Stomach (tissue), 9 donors: ENCODE data around the gene RRBP1. TPM values are rescaled to one million over a fixed set of nuclear protein-coding genes. Genes with fewer than 3 reads are reported as not detected.

ENCODE experiments used
- DNase-seq, 2 donors: peaks; one replicate each; pipeline versions ENCODE4 v3.0.0 to v3.0.0-alpha.2; 2013 to 2019
- H3K27ac ChIP-seq, 5 donors: fragments of 200-600 bp in 4 of 5; sonication (generic) in 4 of 5; one replicate each; pipeline ENCODE4 v1.5.1; 2013 to 2019; ENCODE audit warnings: mild to moderate bottlenecking in 1 of 5, moderate library complexity in 1 of 5
- H3K27me3 ChIP-seq, 3 donors: fragments of 200-600 bp; sonication (generic); one replicate each; pipeline ENCODE4 v1.5.1; 2017 to 2019; ENCODE audit warnings: mixed run types in 1 of 3
- H3K36me3 ChIP-seq, 4 donors: fragments of 200-600 bp; sonication (generic); 1 replicate in 3 of 4; 2 replicates in 1 of 4; pipeline ENCODE4 v1.5.1; 2016 to 2019
- H3K4me1 ChIP-seq, 4 donors: fragments of 200-600 bp; sonication (generic); one replicate each; pipeline ENCODE4 v1.5.1; 2016 to 2019
- H3K4me3 ChIP-seq, 4 donors: fragments of 200-600 bp; sonication (generic) in 3 of 4; one replicate each; pipeline ENCODE4 v1.5.1; 2016 to 2019; ENCODE audit warnings: mild to moderate bottlenecking in 1 of 4
- H3K9me3 ChIP-seq, 4 donors: fragments of 200-600 bp; sonication (generic); one replicate each; pipeline ENCODE4 v1.5.1; 2016 to 2019
- EP300 ChIP-seq: sonication (generic); formaldehyde crosslinking; IDR thresholded peaks from one replicate; pipeline ENCODE4 v1.6.1; 2017; ENCODE audit warnings: antibody characterized with exemption
- POLR2A ChIP-seq, 4 donors: fragments of 450-650 bp; IDR thresholded peaks; one replicate each; pipeline ENCODE4 v1.6.1; 2016; ENCODE audit warnings: antibody characterized with exemption in 4 of 4, control low read depth in 2 of 4, mild to moderate bottlenecking in 1 of 4, moderate library complexity in 1 of 4
- POLR2AphosphoS5 ChIP-seq, 3 donors: sonication (generic); formaldehyde crosslinking; IDR thresholded peaks; one replicate each; pipeline ENCODE4 v1.6.1; 2016; ENCODE audit warnings: antibody characterized with exemption in 3 of 3
- WGBS, 5 donors: extraction: QIAGEN DNeasy Blood & Tissue Kit in 3 of 5; methylation state at CpG; one replicate each; pipeline versions ENCODE4 v1.1.5 to v1.1.7; 2013 to 2018; 5-methylcytosine and 5-hydroxymethylcytosine counted together
- intact Hi-C: fragments of 100-400 bp; cut with DNase I; formaldehyde crosslinking; loops from one replicate; pipeline ENCODE4 v1.15.1; 2023; ENCODE audit warnings: low total_unique reads
- polyA plus RNA-seq, 3 donors: library from polyadenylated mRNA; stranded (reverse); fragments of 200-250 nt; gene quantifications; one replicate each; pipeline ENCODE4 v1.2.3, GENCODE V29; 2013
- total RNA-seq, 5 donors: library from RNA; depleted of rRNA; stranded (reverse); fragments of >200 nt; gene quantifications; one replicate each; pipeline versions ENCODE4 v1.1.0 to v1.2.3, GENCODE V29; 2014 to 2016
- TF ChIP-seq, protein P1 (sequence below), 7 experiments: fragments of 450-650 bp in 4 of 7; fragments of 200-600 bp in 3 of 7; sonication (generic) in 3 of 7; IDR thresholded peaks; one replicate each; pipeline ENCODE4 v1.5.1; 2016 to 2019; ENCODE audit warnings: antibody characterized with exemption in 7 of 7, control low read depth in 2 of 7, mild to moderate bottlenecking in 1 of 7
- donor health status: healthy with polysubstance abuse.
- donor health status: Bipolar disorder and iron deficiency.
- donor health status: healthy.

The RRBP1 gene
- total and polyA plus RNA-seq, 8 donors, result 34.4 to 456 (median 132) TPM

DNA sequence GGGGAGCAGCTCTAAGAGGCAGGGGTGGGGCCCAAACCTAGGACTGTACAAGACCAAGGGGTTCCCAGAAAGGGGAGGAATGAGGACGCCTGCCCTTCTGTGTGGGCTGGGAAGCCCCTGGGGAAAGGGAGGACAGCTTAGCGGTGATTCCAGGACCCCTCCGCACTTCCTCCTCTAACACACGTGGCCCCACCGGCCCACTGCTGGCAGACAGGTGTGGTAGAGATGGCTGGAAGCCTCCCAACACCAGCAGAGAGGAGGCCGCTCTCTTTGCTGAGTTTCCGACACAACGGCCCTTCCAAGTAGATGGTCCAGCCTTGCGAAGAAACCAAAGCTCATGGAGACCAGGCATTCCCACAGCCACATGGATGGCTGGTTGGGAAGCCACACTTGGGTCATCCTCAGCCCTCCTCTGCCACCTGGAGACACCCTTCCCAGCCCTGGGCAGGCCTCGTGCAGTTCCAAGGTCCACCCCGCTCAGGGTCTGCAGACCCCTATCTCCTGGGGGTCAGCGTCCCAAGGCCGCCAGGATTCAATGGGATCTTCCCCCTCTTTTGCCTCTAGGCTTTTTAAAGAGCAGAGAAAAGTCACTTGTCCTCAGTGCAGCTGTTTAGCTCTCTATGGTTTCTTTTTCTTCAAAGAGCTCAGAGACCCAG is 43.9 kb downstream of the RRBP1 start:
- H3K4me3 ChIP-seq, result no peak overlapping the region
- WGBS, 5 donors, result 77 to 81% (median 80%) methylated on average over 13 of the region's 13 CpGs
- no peaks in the 10 kb centered on the region for H3K9me3 ChIP-seq
- no peak for DNase-seq
- TF ChIP-seq EP300 (no peak), POLR2AphosphoS5 (IDR thresholded peaks at IDR 0.05) (no peak), POLR2A (IDR thresholded peaks at IDR 0.05) (no peak)
- TF ChIP-seq, protein P1, sequence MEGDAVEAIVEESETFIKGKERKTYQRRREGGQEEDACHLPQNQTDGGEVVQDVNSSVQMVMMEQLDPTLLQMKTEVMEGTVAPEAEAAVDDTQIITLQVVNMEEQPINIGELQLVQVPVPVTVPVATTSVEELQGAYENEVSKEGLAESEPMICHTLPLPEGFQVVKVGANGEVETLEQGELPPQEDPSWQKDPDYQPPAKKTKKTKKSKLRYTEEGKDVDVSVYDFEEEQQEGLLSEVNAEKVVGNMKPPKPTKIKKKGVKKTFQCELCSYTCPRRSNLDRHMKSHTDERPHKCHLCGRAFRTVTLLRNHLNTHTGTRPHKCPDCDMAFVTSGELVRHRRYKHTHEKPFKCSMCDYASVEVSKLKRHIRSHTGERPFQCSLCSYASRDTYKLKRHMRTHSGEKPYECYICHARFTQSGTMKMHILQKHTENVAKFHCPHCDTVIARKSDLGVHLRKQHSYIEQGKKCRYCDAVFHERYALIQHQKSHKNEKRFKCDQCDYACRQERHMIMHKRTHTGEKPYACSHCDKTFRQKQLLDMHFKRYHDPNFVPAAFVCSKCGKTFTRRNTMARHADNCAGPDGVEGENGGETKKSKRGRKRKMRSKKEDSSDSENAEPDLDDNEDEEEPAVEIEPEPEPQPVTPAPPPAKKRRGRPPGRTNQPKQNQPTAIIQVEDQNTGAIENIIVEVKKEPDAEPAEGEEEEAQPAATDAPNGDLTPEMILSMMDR (IDR thresholded peaks at IDR 0.05), result no peak
- peaks cover 68 to 100% (median 100%) of the 10 kb centered on the region in 4 donors for H3K36me3 ChIP-seq
- peaks cover 16 to 86% (median 49%) of the 10 kb centered on the region in 4 donors for H3K4me1 ChIP-seq
- no peak overlapping the region for H3K27ac ChIP-seq
- intact Hi-C loops, result no loop called here
- H3K27me3 ChIP-seq, result no peaks in the 10 kb centered on the region

DNA sequence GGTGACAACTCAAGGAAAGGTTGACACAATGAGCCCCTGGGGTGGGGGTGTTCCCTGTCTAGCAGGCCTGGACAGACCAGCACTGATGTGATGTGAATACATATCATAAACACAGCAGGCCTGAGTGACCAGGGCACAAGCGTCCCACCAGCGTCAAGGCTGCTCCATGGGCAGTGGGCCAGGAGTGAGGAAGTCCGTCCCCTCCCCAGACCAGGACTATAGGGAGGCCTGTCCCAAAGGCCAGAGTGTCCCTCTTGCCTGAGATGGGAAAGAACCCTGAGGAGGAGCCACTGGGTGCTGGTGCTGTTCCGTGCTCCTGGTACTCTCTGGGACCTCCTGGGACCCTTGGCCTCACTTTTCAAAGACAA is 44.6 kb downstream of the RRBP1 start:
- 64 to 74% (median 69%) methylated on average over 1 to 4 of the region's 4 CpGs for WGBS, 5 donors
- peaks cover 71 to 100% (median 100%) of the 10 kb centered on the region in 4 donors for H3K36me3 ChIP-seq

DNA sequence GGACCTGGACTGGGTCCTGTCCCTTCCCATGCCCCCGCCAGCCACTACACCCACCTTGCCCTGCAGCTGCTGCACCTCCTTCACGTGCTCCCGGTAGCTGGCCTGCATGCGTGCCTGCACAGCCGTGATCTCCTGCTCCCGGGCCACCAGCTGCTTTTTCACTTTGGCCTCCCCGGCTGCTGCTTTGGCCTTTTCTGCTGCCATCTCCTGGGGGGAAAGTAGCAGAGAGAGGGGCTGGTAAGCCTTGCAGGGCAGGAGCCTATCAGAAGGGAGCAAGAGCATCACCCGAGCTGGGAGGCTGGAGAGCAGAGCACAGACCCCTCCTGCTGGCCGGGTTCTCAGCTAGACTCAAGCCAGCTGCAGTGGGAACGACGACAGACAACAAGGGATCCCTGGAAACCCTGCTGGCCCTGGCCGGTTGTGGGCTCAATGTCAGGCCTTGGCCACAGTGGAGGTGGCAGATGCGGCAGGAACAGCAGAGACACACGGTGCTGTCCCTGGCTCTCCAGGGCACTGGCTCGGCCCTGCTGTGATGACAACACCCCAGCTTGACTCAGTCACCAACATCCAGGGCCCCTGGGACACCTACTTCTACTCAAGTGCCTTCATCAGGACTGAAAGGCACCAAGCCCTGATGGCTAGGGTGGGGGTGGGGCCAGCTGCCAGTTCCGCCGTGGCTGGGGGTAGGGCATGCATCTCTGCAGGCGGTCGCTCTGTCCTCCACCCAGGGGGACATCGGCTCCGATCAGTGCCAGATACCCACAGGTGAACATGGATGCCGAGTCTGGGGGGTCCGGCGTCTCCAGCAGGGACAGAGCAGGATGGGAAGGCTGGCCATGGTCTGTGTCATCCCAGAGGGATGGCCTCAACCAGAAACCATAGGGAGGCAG is 45.3 kb downstream of the RRBP1 start:
- TF ChIP-seq EP300 (no peak), POLR2AphosphoS5 (IDR thresholded peaks at IDR 0.05) (no peak), POLR2A (IDR thresholded peaks at IDR 0.05) (no peak)
- TF ChIP-seq, protein P1 (IDR thresholded peaks at IDR 0.05), result no peak
- peaks cover 16 to 72% (median 48%) of the 10 kb centered on the region in 4 donors for H3K4me1 ChIP-seq
- H3K9me3 ChIP-seq, result no peaks in the 10 kb centered on the region
- 78 to 86% (median 79%) methylated on average over 18 to 24 of the region's 24 CpGs for WGBS, 5 donors
- no peak overlapping the region for H3K4me3 ChIP-seq
- peak overlapping the region in 3 of 5 donors; percentile 20 to 76 (median 54) for H3K27ac ChIP-seq
- intact Hi-C loops, result no loop called here
- H3K36me3 ChIP-seq, result peaks cover 71 to 100% (median 100%) of the 10 kb centered on the region in 4 donors
- H3K27me3 ChIP-seq, result no peaks in the 10 kb centered on the region
- DNase-seq, result peak in 1 of 2 donors; percentile 60

More for the DNA sequence above, 44.6 kb downstream of the RRBP1 start:
- H3K27ac ChIP-seq, result no peak overlapping the region
- TF ChIP-seq POLR2A (IDR thresholded peaks at IDR 0.05) (no peak), POLR2AphosphoS5 (IDR thresholded peaks at IDR 0.05) (no peak), EP300 (no peak)
- TF ChIP-seq, protein P1 (IDR thresholded peaks at IDR 0.05), result no peak
- H3K4me3 ChIP-seq, result no peak overlapping the region
- no peak for DNase-seq
- H3K9me3 ChIP-seq, result no peaks in the 10 kb centered on the region
- intact Hi-C loops, result no loop called here
- H3K4me1 ChIP-seq, result peaks cover 16 to 79% (median 46%) of the 10 kb centered on the region in 4 donors
- H3K27me3 ChIP-seq, result no peaks in the 10 kb centered on the region
